ENCODE measurements around the gene ATP2A3. TPM values are rescaled to one million over a fixed set of nuclear protein-coding genes. Genes with fewer than 3 reads are reported as not detected.

The ATP2A3 gene
- total RNA-seq, 1 donor from 2014 or later: 274 TPM

GRCh38 chr17:3895354-3895753 is 68.9 kb downstream of the ATP2A3 start:
- intact Hi-C loops (cut with micrococcal nuclease): loop anchor here (10.0 kb wide), 1 partner anchor 369 kb away; the partner anchor contains the start of gene ANKFY1

- intact Hi-C loops (cut with micrococcal nuclease): loop anchor here (10.0 kb wide), 1 partner anchor 370 kb away; the partner anchor contains the start of gene ANKFY1
These were observed 69.3 kb downstream of the ATP2A3 start for GRCh38 chr17:3894911-3895343.

DNA sequence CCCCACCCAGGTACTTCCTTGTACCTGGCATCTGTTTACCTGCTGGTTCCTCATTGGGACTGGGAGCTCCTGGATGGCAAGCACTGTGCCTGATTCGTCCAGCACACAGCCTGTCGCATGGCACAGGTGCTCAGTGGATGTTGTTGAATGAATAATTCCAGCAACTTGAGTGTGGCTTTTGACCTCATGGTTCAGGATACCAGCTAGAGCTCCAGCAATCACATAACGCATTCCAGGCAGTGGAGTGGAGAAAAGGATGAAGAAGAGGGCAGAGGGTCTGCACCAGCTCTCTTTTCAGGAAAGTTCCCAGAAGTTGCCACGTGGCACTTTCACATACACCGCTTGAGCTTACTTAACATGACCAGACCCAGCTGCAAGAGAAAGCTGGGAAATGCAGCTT is 70.0 kb downstream of the ATP2A3 start:
- intact Hi-C loops (cut with micrococcal nuclease): loop anchor here (10.0 kb wide), 1 partner anchor 371 kb away; the partner anchor contains the start of gene ANKFY1

DNA sequence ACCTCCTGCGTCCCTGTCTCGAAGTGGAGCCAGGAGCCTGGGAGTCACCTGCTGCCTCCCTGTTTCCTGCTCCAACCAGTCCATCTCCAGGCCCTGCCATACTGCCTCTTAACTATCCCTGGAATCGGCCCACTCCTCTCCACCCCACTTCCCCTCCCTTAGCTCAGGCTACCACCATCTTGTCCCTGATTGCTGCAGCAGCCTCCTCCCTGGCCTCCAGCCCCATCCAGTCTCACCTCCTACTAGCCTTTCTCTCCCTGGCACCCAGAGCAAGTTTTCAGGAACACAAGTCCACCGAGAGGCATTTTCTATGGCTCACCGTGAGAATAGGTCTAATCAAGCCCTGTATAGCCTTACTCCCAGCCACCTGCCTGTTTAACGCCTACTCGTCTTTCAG is 70.5 kb downstream of the ATP2A3 start:
- intact Hi-C loops (cut with micrococcal nuclease): loop anchor here (1.0 to 10.0 kb wide), 10 partner anchors 20 to 1183 kb away; partner anchors contain the start of genes ANKFY1, CLUH, CTNS and CYB5D2

DNA sequence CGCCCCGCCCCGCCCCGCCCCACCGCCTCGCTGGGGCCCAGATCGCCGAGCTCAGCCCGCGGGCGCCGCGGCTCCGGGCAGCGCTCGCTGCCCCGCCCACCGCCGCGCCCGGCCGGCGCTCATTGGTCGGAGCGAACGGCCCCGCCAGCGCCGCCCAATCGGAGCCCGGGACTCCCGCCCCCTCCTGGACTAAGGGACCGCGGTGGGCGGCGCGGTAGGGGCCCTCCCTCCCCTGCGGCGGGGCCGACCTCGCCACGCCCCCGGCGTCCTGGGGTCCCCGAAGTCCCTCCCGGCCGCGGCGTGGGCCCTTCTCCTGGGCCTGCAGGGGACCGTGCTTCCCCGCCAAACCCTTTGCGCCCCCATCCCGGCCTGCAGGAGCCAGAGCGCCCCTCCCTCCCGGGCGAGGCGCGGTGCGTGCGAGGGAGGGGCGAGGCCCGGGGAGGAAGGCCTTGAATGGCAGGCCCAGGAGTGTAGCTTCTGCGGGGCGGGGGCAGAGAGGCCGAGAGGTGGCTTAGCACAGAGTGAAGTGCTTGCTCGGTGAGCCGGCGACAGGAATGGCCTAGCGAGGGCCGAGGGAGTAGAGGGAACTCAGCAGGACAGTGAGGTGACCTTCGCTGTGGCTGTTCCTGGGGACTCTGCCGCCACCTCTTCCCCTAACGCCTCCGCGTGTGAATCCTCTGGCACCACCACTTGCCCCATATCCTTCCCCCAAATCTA is 71.1 kb downstream of the ATP2A3 start, which contains the start of gene CAMKK1:
Gene CAMKK1, minus strand, starts transcription at position 51 of the 717 bp plus-strand sequence. CDS start 7,366 bp downstream, outside the sequence.
- intact Hi-C loops (cut with micrococcal nuclease): loop anchor here (1.0 to 10.0 kb wide), 10 partner anchors 20 to 1182 kb away; partner anchors contain the start of genes ANKFY1, CLUH, CTNS and CYB5D2

DNA sequence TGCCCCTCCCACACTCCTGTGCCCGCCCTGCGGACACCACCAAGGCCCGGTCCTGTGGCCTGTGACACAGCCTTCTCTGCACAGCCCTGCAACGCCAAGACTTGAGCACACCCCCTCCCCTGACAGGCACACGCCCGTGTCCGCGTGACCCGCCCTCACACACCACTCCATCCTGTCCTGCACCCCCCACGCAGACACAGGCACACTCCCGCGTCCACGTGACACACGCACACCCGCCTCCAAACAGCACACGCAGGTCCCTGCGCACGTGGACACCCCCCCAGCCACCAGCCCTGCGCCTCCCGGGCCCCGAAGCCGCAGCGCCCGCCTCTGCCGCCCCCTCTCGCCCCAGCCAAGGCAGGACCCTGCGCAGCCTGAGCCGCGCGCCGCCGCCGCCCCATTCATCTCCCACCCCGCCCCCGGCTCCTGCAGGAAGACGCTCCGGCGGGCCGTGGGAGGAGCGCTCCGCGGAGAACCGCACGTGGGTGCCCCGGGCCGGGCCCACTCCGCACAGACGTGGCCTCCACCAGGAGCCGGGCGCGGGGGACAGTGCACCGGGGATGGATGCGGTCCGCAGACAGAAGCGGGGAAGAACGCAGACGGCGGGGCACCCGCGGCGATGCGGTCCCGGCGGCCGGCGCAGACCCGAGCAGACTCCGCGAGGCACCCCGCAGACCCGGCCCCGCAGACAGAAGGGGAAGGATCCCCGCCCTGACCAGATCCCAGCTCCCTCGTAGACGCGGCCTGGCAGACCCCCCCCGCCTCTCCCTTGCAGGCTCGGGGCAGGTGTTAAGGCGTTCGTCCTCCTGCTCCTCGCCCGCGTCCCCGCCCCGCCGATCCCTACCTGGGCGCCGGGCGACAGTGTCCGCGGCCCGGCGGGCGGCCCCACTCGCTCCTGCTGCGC is 71.9 kb downstream of the ATP2A3 start:
- intact Hi-C loops (cut with micrococcal nuclease): loop anchor here (1.0 to 10.0 kb wide), 5 partner anchors 22 to 1182 kb away; partner anchors contain the start of genes ANKFY1 and CLUH

GRCh38 chr17:3891626-3892094 is 72.6 kb downstream of the ATP2A3 start:
- intact Hi-C loops (cut with micrococcal nuclease): loop anchor here (1.0 to 10.0 kb wide), 5 partner anchors 21 to 1181 kb away; partner anchors contain the start of genes ANKFY1 and CLUH

DNA sequence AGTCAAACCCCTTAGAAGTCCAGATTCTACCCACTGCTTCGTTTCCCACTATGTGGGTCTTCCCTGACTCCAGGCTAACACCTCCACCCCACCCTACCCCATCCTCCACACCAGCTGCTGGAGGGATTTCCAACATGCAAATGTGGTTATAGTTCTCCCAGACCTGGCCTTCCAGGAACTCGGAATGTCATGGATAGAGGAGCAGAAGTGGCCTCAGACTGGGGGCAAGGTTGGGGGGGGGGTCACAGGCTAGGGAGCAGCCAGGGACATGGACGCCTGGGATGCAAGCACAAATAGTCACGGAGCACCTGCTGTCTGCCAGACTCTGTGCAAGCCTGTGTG is 73.4 kb downstream of the ATP2A3 start:
- intact Hi-C loops (cut with micrococcal nuclease): loop anchor here (10.0 kb wide), 1 partner anchor 374 kb away; the partner anchor contains the start of gene ANKFY1

DNA sequence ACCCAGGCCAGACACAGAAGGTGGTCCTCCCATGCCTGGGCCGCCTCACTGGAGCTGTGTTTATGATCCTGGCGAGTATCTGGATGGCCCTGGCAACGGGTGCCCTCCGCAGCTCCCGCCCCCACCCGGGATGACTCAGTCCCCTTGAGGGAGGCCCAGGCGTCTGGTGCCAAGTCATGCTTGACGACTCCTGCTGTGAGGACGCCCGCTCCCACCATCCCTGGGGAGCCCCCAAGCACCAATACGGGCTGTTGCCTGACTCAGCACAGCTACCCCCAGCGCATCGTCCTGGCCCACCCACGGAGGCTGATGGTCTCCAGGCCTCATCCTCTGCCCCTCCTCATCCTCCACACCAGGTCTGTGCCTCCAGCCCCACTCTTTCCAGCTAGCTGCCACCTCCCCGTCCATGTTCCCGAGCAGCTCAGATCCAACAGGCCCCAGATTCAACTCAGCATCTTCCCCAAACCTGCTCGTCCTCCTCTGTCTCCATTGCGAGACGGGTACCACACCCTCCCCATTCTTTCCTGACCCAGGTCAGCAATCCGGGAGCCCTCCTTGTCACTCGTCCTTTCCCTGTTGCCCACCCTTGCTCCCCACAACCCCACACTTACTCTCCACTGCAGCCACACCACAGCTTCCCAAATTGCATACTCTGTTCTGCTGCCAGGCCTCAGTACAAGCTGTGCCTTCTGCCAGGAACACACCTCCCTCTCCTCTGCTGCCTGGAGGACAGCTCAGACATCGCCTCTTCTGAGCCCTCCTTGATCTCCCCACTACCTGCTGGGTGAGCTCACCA is 74.0 kb downstream of the ATP2A3 start:
- intact Hi-C loops (cut with micrococcal nuclease): loop anchor here (10.0 kb wide), 1 partner anchor 375 kb away; the partner anchor contains the start of gene ANKFY1

DNA sequence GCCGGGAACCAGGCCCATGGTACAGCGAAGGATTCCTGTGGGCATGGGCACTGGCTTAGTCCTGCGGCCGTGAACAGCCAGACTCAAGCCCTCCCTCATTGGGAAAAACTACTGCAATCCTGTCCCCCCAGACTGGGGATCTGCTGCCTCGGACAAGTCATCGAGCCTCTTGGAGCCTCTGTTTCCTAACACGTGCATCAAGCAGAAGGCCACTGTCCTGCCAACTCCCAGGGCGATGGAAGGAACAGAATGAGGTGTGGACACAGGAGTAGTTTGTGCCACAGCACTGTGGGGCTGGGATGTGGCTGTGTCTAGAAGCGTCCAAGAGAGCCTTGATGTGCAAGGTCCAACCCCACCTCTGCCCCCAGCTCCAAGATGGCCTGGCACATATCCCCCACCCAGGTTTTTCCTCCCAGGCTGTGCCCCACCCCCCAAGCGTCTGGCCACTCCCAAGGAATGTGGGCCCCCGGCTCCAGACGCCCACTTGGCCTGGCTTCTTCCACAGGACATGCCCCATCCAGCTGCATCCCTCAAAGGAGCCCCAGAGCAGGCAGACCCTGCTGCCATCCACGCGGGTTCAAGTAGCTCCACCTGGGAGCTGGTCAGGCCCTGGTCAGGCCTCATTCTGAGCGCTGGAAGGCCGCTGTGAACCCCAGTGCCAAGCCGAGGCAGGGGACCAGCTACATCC is 74.8 kb downstream of the ATP2A3 start:
- intact Hi-C loops (cut with micrococcal nuclease): loop anchor here (10.0 kb wide), 1 partner anchor 375 kb away; the partner anchor contains the start of gene ANKFY1

DNA sequence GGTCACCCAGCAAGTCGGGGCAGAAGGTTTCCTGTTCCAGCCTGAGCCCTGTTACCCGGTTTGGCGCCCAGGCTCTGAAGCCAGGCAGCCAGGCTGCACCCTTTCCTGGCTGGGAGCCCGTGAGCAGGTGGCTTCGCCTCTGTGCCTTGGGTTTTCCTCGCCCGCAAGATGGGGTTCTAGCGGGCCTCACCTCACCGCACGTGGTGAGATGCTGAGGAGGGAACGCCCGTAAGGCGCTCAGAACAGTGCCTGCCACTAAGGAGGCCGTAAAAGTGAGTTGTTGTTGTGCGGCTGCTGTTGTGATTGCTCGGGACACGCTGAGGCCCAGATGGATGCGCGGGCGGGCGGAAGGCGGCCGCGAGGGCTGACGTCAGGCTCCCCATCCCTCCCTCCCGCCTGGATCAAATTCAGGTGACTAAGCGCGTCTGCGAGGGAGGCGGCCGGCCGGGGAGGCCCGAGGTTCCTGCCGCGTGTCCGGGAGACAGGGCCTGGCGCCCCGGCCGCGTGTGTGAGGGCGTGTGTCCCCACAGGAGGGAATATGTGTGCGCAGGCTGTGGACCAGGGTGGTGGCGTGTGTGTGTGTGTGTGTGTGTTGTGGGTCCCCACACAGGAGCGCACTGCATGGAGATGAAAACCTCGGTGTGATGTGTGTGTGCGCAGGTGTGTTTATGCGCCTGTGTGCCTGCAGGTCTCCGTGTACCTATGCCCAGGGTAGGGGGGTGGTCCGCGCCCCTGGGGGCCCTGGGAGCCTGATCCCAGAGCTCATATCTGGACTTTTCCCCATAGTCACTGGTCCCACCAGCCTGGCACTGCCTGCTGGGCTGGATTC is 75.7 kb downstream of the ATP2A3 start:
- intact Hi-C loops (cut with micrococcal nuclease): no loop called here

DNA sequence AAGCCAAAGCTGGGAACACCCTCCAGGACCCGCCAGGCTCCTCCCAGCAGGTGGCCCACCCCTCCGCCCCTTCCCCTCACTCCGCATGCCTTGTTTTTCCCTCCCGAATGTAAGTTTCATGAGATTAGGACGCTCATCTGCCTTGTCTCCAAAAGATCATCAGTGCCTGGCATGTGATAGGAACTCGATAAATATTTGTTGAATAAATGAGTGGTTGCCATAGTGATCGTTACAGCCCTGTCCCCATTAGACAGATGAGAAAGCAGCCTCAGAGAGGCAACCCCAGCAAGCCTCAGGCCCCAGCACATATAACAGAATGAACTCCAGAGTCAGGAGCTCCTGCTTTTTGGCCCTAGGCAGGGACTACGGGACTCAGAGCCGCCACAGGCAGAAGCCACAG is 76.4 kb downstream of the ATP2A3 start:
- intact Hi-C loops (cut with micrococcal nuclease): no loop called here

DNA sequence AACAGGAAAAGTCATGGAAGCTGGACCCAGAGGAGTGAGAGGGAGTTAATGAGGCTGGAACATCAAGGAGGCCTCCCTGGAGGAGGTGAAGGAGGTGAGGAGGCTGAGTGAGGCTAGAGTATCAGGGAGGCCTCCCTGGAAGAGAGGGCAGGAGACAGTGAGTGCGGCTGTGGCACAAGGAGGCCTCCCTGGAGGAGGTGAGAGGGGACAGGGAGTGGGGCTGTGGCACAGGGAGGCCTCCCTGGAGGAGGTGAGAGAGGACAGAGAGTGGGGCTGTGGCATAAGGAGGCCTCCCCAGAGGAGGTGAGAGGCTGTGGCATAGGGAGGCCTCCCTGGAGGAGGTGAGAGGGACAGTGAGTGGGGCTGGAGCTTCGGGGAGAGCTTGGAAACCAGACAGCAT is 76.8 kb downstream of the ATP2A3 start:
- intact Hi-C loops (cut with micrococcal nuclease): no loop called here

DNA sequence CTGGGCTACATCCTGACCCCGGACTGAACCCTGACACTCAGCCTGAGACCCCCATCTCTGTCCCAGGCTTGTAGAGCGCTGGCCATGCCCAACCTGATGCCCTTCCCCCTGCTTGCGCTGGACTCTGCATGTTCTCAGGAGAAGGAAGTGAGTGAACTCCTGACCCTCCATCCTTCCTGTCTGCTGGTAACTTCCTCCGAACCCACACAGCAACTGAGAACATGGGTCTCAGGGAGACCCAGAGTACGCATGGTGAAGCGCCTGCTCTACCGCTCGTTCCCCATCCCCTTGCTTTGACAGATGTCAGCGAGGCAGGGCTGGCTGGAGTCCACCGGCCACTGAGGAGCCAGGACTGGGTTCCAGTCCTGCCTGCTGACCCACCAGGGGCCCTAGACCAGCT is 77.5 kb downstream of the ATP2A3 start:
- intact Hi-C loops (cut with micrococcal nuclease): no loop called here

DNA sequence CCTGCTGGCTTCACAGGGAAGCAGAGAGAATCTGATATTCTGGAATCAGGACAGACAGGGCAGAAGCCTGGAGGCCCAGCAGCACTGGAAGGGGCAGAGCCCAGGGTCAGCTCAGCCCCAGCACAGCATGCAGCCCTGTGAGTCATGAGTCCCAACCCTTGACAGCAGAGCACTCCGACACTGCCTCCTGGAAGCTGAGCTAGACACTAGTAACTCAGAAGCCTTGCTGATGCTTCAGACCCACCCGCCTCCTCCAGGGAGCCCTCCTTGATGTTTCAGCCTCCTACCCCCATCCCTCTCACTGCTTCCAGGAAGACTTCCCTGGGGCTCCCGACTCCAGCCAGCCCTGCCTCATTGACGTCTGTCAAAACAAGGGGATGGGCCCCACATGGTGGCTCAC is 78.3 kb downstream of the ATP2A3 start:
- intact Hi-C loops (cut with micrococcal nuclease): no loop called here

DNA sequence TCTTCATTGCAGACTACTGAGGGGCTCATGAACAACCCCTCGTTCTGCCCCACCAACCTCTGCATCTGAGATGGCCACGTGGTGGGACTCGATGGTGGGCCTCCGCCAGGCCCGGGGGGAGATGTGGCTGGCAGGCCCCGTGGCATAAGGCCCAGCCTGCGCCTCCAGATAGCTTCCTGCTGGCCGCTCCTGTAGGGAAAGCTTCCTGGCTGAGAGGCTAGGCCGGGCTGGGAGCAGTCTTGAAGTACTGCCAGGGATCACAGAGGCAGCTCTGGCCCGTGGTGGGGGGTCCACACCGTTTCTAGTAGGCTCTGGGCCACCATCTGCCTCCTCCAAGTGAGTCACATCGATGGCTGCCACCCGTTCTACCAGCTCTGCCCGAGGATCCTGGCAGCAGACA is 79.0 kb downstream of the ATP2A3 start:
- intact Hi-C loops (cut with micrococcal nuclease): no loop called here

GRCh38 chr17:3884188-3884587 is 80.0 kb downstream of the ATP2A3 start:
- intact Hi-C loops (cut with micrococcal nuclease): no loop called here

GRCh38 chr17:3882276-3882675 is 82.0 kb downstream of the ATP2A3 start:
- intact Hi-C loops (cut with micrococcal nuclease): no loop called here

DNA sequence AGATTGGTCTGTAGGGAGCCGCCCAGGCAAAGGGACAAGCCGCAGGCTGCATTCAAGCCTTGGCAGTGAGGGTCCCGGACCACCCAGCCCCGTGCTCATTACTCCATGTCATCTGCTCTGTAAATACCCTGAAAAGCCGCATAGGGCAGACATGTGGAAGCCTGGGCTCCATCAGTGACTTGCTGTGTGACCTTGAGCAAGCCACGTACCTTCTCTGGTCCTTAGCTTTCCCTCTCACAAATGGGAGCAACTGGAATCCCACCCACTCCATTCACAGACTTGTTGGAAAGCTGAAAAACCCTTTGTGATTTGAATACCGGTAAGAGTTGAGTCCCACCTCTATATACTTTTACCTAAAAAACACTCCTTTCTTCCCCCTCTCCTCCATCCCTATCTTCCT is 83.3 kb downstream of the ATP2A3 start:
- intact Hi-C loops (cut with micrococcal nuclease): no loop called here

Data from T-helper 1 cell treated with Interleukin-12 subunit alpha and Interleukin-12 subunit beta and Interleukin-4 antibody, amounts not matched to agents 30 ng/mL and 1 ng/mL, for 36 hours (primary cell).